ENCODE results near the gene TECTA.
"Not testable (repeated sequence)": the region's sequence is repeated elsewhere in the genome, so short reads cannot be mapped to it uniquely, and the experiment has no call there.

TECTA gene

DNA sequence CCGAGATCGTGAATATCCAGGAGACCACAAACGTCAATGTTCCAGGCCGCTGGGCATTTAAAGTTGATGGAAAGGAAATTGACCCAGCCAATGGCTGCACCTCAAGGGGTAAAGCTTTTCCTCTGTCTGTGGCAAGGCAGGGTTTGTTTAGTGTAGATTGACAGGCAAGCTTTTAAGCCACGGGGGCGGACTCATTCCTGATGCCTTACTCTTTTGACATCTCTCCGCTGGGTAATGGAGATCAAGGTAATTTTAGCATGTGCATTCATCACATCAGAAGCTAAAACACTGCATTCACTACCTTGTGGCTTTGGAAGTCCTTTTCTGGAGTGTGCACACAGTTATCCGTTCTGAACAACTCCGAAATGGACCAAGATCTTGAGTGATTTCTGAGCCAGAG, 12.6 kb downstream of the TECTA start:
- DNase-seq (ENCODE audit: low spot score), result no peak
- TF ChIP-seq, protein P1, sequence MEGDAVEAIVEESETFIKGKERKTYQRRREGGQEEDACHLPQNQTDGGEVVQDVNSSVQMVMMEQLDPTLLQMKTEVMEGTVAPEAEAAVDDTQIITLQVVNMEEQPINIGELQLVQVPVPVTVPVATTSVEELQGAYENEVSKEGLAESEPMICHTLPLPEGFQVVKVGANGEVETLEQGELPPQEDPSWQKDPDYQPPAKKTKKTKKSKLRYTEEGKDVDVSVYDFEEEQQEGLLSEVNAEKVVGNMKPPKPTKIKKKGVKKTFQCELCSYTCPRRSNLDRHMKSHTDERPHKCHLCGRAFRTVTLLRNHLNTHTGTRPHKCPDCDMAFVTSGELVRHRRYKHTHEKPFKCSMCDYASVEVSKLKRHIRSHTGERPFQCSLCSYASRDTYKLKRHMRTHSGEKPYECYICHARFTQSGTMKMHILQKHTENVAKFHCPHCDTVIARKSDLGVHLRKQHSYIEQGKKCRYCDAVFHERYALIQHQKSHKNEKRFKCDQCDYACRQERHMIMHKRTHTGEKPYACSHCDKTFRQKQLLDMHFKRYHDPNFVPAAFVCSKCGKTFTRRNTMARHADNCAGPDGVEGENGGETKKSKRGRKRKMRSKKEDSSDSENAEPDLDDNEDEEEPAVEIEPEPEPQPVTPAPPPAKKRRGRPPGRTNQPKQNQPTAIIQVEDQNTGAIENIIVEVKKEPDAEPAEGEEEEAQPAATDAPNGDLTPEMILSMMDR (IDR thresholded peaks at IDR 0.05; ENCODE audit: extremely low read depth, missing control alignments), result no peak

DNA sequence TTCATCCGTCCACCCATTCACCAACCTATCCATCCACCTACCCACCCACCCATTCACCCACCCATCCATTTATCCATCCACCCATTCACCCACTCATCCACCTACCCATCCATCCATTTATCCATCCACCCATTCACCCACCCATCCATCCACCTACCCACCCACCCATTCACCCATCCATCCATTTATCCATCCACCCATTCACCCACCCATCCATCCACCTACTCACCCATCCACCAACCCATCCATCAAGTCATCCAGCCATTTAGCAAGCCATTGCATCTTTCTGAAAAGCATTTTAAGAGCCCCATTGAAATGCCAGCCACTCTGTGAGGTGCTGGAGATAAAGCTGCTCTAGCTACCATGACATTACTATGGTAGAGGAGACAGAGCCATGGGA, 14.0 kb downstream of the TECTA start:
- DNase-seq (ENCODE audit: low spot score), result not testable (repeated sequence)

- TF ChIP-seq, protein P1 (IDR thresholded peaks at IDR 0.05; ENCODE audit: extremely low read depth, missing control alignments), result no peak
- DNase-seq (ENCODE audit: low spot score), result no peak
Measured at GRCh38 chr11:121117788-121118187, 16.7 kb downstream of the TECTA start.

DNA sequence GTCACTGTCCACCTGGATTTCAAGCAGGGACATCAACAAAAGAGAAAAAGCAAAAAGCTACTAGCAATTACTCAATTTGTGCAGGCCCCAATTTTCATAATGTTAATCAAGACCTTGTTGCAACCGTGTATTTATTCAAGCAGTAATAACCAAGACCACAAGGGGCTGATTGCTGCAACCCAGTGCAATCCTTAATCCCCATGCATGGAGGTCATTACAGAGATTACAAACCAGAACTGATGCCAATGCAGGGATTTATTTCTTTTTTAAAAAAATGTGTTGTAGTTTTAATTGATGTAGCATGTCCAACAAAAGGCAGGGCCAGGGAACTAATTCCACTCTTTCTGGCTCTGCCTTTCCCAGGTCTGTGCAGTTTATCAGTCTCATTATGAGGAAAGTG, 18.4 kb downstream of the TECTA start:
- DNase-seq (ENCODE audit: low spot score), result no peak
- TF ChIP-seq, protein P1 (IDR thresholded peaks at IDR 0.05; ENCODE audit: extremely low read depth, missing control alignments), result no peak

GRCh38 chr11:121122328-121122727, 21.3 kb downstream of the TECTA start:
- DNase-seq (ENCODE audit: low spot score), result no peak
- TF ChIP-seq, protein P1 (IDR thresholded peaks at IDR 0.05; ENCODE audit: extremely low read depth, missing control alignments), result no peak

- no peak for DNase-seq (ENCODE audit: low spot score)
- TF ChIP-seq, protein P1 (IDR thresholded peaks at IDR 0.05; ENCODE audit: extremely low read depth, missing control alignments), result no peak
Measured at GRCh38 chr11:121123496-121124069, 22.5 kb downstream of the TECTA start.

DNA sequence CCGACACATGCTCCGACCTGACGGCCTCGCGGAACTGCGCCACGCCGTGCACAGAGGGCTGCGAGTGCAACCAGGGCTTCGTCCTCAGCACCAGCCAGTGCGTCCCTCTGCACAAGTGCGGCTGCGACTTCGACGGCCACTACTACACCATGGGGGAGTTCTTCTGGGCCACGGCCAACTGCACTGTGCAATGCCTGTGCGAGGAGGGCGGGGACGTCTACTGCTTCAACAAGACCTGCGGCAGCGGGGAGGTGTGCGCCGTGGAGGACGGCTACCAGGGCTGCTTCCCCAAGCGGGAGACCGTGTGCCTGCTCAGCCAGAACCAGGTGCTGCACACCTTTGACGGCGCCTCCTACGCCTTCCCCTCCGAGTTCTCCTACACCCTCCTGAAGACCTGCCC, 26.8 kb downstream of the TECTA start:
- TF ChIP-seq, protein P1 (IDR thresholded peaks at IDR 0.05; ENCODE audit: extremely low read depth, missing control alignments), result no peak
- DNase-seq (ENCODE audit: low spot score), result no peak

Measured in GM20000 (cell line).